Daoy (cell line): ENCODE data around the gene ROR1. TPM values are rescaled to one million over a fixed set of nuclear protein-coding genes. Genes with fewer than 3 reads are reported as not detected.
"Not testable (repeated sequence)": the region's sequence is repeated elsewhere in the genome, so short reads cannot be mapped to it uniquely, and the experiment has no call there.

Experiments used
- DNase-seq: peaks from one replicate; pipeline ENCODE4 v3.0.0-alpha.2; 2015; ENCODE audit warnings: low read depth
- total RNA-seq: library from RNA; depleted of rRNA; stranded (reverse); fragments of >200 nt; shearing (Covaris generic); gene quantifications from 2 replicates; pipeline ENCODE4 v1.2.3, GENCODE V29; 2014

ROR1 gene
- total RNA-seq, 1 experiment from 2014 or later, result 17.4 TPM

GRCh38 chr1:63758791-63759190 lies 15.0 kb upstream of the ROR1 start:
- no peak for DNase-seq

GRCh38 chr1:63759778-63760177 lies 14.0 kb upstream of the ROR1 start:
- DNase-seq, result no peak

GRCh38 chr1:63770381-63770780 lies 3.4 kb upstream of the ROR1 start:
- DNase-seq, result no peak

GRCh38 chr1:63772201-63772600 lies 1.6 kb upstream of the ROR1 start:
- no peak for DNase-seq

- no peak for DNase-seq
Measured at GRCh38 chr1:63772876-63773275, 941 bp upstream of the ROR1 start.

- DNase-seq, result no peak
Measured at GRCh38 chr1:63773496-63773814, 362 bp upstream of the ROR1 start.

- DNase-seq, result peak; percentile 73
Measured at GRCh38 chr1:63774617-63775417, 1.0 kb downstream of the ROR1 start.

- peak; percentile 56 for DNase-seq
Measured at GRCh38 chr1:63775418-63776127, 1.8 kb downstream of the ROR1 start.

GRCh38 chr1:63777286-63777685 lies 3.5 kb downstream of the ROR1 start:
- DNase-seq, result no peak

GRCh38 chr1:63777965-63778880 lies 4.4 kb downstream of the ROR1 start:
- DNase-seq, result no peak

GRCh38 chr1:63779338-63780211 lies 5.8 kb downstream of the ROR1 start:
- DNase-seq, result no peak

GRCh38 chr1:63780565-63780964 lies 6.7 kb downstream of the ROR1 start:
- no peak for DNase-seq

- no peak for DNase-seq
Measured at GRCh38 chr1:63782982-63783381, 9.2 kb downstream of the ROR1 start.

GRCh38 chr1:63784083-63784482 lies 10.3 kb downstream of the ROR1 start:
- no peak for DNase-seq

- no peak for DNase-seq
Measured at GRCh38 chr1:63784489-63785390, 10.9 kb downstream of the ROR1 start.

- DNase-seq, result not testable (repeated sequence)
Measured at GRCh38 chr1:63787270-63787669, 13.5 kb downstream of the ROR1 start.

- DNase-seq, result no peak
Measured at GRCh38 chr1:63787875-63788274, 14.1 kb downstream of the ROR1 start.

GRCh38 chr1:63789856-63790605 lies 16.2 kb downstream of the ROR1 start:
- no peak for DNase-seq

GRCh38 chr1:63790989-63791388 lies 17.2 kb downstream of the ROR1 start:
- no peak for DNase-seq

- DNase-seq, result no peak
Measured at GRCh38 chr1:63792152-63792551, 18.3 kb downstream of the ROR1 start.
